ENCODE data around the gene WNT16.
A peak's percentile ranks its signal among the peaks of the same experiment; 100 is the strongest.

WNT16 gene

DNA sequence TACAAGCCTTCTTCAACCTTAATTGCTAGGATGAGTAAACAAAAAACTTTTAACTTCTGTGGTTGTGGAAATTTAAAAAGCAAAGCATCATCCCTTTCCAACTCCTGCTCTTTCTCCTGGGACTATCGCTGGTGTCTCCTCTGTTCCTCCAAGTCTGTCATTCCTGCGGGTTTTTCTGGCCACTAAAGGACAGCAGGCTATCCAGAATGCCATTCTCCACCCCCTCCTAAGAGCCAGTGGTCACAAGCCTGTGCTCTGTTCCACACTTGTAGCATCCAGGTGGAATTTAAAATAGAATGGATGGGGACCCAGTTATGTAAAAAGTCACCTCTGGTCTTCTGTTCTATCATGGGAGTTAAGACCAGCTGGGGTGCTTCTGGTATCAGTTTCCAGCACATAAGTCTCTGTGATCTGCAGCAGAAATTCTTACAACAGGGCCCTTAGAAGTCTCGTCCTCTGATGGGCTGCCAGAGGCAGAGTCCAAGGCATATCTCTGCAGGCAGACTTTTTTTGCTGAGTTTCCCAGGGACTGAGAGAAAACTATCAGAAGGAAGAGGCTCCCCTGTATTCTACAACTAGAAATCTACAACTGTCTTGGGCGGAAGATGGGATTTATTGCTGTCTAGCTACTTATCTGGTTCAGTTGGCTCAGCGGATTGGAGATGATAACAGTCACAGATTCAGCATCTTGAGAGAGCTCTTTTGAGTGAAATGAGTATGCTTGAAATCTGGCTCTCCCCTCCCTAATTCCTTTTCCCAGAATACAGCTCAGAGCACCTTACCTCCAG, 5.1 kb upstream of the WNT16 start:
- ATAC-seq = no peak
- TF ChIP-seq ARNTL (CRISPR knock-in tag; IDR thresholded peaks at IDR 0.05; ENCODE audit: borderline replicate concordance, low read depth) (no peak), ZNF70 (CRISPR knock-in tag; IDR thresholded peaks at IDR 0.05) (no peak), GLIS3 (CRISPR knock-in tag; IDR thresholded peaks at IDR 0.05) (no peak), OSR1 (CRISPR knock-in tag; IDR thresholded peaks at IDR 0.05) (no peak), TSHZ2 (CRISPR knock-in tag; IDR thresholded peaks at IDR 0.05) (no peak), TCF4 (CRISPR knock-in tag; IDR thresholded peaks at IDR 0.05; ENCODE audit: borderline replicate concordance) (no peak), CSDC2 (CRISPR knock-in tag; IDR thresholded peaks at IDR 0.05) (no peak)

DNA sequence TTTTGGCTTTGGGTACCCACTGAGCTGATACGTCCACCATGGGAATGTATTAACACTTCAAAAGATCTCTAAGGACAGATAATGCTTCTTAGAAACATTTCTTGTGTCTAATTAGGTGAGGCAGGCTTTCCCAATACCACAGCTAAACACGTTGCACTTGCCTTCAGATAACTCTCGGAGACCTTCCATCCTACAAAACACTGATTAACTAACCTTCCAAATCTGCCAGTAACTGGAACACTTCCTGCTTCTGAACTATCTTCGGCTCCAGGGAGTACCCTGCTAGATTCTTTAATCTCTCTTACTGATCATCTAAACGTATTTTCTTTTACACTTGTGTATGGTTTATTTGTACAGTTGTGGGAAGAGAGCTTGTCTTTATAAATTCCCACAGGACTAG, 1.1 kb upstream of the WNT16 start:
- no peak for ATAC-seq

GRCh38 chr7:121329191-121330052, 622 bp downstream of the WNT16 start:
- peak; percentile 85 for ATAC-seq
- TF ChIP-seq ESRRG (CRISPR knock-in tag; IDR thresholded peaks at IDR 0.05) = no peak
- TF ChIP-seq, protein P1, sequence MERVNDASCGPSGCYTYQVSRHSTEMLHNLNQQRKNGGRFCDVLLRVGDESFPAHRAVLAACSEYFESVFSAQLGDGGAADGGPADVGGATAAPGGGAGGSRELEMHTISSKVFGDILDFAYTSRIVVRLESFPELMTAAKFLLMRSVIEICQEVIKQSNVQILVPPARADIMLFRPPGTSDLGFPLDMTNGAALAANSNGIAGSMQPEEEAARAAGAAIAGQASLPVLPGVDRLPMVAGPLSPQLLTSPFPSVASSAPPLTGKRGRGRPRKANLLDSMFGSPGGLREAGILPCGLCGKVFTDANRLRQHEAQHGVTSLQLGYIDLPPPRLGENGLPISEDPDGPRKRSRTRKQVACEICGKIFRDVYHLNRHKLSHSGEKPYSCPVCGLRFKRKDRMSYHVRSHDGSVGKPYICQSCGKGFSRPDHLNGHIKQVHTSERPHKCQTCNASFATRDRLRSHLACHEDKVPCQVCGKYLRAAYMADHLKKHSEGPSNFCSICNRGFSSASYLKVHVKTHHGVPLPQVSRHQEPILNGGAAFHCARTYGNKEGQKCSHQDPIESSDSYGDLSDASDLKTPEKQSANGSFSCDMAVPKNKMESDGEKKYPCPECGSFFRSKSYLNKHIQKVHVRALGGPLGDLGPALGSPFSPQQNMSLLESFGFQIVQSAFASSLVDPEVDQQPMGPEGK (CRISPR knock-in tag; IDR thresholded peaks at IDR 0.05; ENCODE audit: borderline replicate concordance) = no peak
- TF ChIP-seq OSR1 (CRISPR knock-in tag; IDR thresholded peaks at IDR 0.05) = no peak
- TF ChIP-seq RARB (CRISPR knock-in tag; IDR thresholded peaks at IDR 0.05) = no peak
- TF ChIP-seq, protein P2, sequence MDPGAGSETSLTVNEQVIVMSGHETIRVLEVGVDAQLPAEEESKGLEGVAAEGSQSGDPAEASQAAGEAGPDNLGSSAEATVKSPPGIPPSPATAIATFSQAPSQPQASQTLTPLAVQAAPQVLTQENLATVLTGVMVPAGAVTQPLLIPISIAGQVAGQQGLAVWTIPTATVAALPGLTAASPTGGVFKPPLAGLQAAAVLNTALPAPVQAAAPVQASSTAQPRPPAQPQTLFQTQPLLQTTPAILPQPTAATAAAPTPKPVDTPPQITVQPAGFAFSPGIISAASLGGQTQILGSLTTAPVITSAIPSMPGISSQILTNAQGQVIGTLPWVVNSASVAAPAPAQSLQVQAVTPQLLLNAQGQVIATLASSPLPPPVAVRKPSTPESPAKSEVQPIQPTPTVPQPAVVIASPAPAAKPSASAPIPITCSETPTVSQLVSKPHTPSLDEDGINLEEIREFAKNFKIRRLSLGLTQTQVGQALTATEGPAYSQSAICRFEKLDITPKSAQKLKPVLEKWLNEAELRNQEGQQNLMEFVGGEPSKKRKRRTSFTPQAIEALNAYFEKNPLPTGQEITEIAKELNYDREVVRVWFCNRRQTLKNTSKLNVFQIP (CRISPR knock-in tag; IDR thresholded peaks at IDR 0.05; ENCODE audit: borderline replicate concordance, low read depth) = no peak
- no peak for TF ChIP-seq ZNF565 (CRISPR knock-in tag; conservative IDR thresholded peaks at IDR 0.05; ENCODE audit: low read depth)
- TF ChIP-seq GLIS3 (CRISPR knock-in tag; IDR thresholded peaks at IDR 0.05) = no peak
- no peak for TF ChIP-seq ARNTL (CRISPR knock-in tag; IDR thresholded peaks at IDR 0.05; ENCODE audit: borderline replicate concordance, low read depth)
- no peak for TF ChIP-seq TOX (CRISPR knock-in tag; IDR thresholded peaks at IDR 0.05; ENCODE audit: borderline replicate concordance)
- no peak for TF ChIP-seq SNAI2 (CRISPR knock-in tag; IDR thresholded peaks at IDR 0.05)
- TF ChIP-seq, protein P3, sequence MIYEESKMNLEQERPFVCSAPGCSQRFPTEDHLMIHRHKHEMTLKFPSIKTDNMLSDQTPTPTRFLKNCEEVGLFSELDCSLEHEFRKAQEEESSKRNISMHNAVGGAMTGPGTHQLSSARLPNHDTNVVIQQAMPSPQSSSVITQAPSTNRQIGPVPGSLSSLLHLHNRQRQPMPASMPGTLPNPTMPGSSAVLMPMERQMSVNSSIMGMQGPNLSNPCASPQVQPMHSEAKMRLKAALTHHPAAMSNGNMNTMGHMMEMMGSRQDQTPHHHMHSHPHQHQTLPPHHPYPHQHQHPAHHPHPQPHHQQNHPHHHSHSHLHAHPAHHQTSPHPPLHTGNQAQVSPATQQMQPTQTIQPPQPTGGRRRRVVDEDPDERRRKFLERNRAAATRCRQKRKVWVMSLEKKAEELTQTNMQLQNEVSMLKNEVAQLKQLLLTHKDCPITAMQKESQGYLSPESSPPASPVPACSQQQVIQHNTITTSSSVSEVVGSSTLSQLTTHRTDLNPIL (CRISPR knock-in tag; IDR thresholded peaks at IDR 0.05; ENCODE audit: low read depth) = no peak
- TF ChIP-seq ZFP3 (CRISPR knock-in tag; IDR thresholded peaks at IDR 0.05) = no peak
- no peak for TF ChIP-seq BACH2 (CRISPR knock-in tag; IDR thresholded peaks at IDR 0.05; ENCODE audit: borderline replicate concordance)
- no peak for TF ChIP-seq ISL1 (CRISPR knock-in tag; IDR thresholded peaks at IDR 0.05)
- no peak for TF ChIP-seq TSHZ2 (CRISPR knock-in tag; IDR thresholded peaks at IDR 0.05)
- TF ChIP-seq ZNF8 (CRISPR knock-in tag; IDR thresholded peaks at IDR 0.05) = no peak
- TF ChIP-seq TCF4 (CRISPR knock-in tag; IDR thresholded peaks at IDR 0.05; ENCODE audit: borderline replicate concordance) = no peak
- TF ChIP-seq PPARA (CRISPR knock-in tag; IDR thresholded peaks at IDR 0.05; ENCODE audit: borderline replicate concordance) = no peak

More for the DNA sequence above, 1.1 kb upstream of the WNT16 start:
- TF ChIP-seq ZNF70 (CRISPR knock-in tag; IDR thresholded peaks at IDR 0.05) (no peak), OSR1 (CRISPR knock-in tag; IDR thresholded peaks at IDR 0.05) (no peak), GLIS3 (CRISPR knock-in tag; IDR thresholded peaks at IDR 0.05) (no peak)
